Measurements from ENCODE around the gene BEND4. TPM values are rescaled to one million over a fixed set of nuclear protein-coding genes. Genes with fewer than 3 reads are reported as not detected.

BEND4 gene
- total RNA-seq, 1 donor from 2014 or later: 0.21 TPM

DNA sequence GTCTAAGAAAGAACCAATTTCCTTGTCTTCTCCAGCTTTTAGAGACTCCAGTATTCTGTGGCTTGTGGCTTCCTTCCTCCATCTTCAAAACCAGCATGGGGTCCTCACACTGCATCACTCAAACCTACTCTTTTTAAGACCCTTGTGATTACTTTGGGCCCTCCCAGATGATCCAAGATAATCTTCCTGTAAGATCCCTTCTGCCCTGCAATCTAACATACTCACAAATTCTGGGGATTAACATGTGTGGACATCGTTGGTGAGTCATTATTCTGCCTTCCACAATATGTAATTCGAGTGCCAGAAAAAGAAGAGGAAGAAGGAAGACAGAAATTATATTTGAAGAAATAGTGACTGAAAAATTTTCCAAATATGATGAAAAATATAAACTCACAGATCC is 47.9 kb downstream of the BEND4 start:
- DNase-seq: no peak

GRCh38 chr4:42101446-42101975 is 50.9 kb downstream of the BEND4 start:
- no peak for DNase-seq

DNA sequence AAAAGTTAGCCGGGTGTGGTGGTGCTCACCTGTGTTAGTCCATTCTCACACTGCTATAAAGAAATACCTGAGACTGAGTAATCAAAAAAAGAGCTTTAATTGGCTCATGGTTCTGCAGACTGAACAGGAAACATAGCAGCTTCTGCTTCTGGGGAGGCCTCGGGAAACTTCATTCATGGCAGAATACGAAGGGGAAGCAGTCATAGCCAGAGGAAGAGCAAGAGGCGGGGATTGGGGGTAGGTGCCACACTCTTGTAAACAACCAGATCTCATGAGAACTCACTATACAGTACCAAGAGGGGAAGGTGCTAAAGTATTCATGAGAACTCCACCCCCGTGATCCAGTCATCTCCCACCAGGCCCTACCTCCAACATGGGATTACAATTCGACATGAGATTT is 64.1 kb downstream of the BEND4 start:
- no peak for DNase-seq

DNA sequence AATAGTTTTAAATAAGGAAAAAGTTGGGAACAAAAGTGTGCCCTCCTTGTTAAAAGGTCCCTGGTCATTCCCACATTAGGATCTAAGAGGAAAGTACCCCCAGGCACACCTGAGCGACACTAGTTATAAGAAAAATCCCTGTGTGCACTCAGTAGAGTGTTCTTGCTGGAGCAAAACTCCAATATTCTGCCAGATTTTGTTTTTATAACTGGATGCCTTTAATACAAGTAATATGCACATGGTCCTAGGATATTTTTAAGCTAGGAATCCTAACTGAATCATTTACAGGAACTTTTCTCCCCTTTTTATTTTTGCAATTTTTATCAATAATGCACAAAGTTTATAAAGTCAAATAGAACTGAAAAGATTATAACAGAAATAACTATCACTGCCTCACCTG is 68.6 kb downstream of the BEND4 start:
- DNase-seq: no peak

- no peak for DNase-seq
Measured at GRCh38 chr4:42080306-42080705, 72.1 kb downstream of the BEND4 start.

DNA sequence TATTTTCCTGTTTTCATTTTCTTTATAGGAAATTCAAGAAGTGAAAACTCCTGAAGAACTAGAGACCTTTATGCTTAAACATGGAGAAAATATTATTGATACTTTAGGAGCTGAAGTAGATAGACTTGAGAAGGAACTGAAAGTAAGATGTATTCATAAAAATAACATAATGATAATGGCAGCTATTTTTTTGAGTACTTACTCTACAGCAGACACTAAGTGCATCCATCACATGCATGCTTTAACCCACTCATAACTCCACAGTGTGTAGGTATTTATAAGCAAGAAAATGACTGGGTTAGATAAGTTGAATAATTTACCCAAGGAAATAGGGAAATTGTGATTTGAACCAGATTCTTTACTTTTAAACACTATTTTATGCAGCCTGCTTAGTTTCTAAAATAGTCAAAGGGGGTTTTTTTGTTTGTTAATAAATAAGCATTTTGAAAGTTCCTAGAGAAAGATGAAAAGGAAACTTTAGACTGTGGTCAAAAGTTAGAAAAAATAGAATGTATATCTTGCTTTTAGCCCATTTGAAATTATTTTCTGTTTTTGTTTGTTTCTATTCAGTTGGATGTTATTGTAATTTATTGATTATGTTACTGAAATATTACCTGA is 74.2 kb downstream of the BEND4 start:
- DNase-seq: no peak

DNA sequence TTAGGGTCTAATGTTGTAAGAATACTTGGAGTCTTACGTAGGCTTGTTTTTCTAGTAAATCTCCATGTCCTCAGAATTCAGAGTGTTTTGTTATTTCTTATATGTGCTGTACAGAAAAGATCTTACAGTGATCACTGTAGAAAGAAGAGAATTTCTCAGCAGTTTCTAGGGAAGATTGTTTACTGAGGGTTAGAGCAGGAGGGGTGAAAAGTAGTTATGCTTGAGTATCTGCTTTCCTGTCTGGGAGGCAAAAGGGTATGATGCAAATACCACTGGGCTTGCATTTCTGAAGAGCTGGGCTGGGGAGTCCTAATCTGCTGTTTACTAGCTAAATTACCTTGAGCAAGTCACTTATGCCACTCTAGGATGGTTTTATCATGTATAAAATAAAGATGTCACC is 78.2 kb downstream of the BEND4 start:
- no peak for DNase-seq

DNA sequence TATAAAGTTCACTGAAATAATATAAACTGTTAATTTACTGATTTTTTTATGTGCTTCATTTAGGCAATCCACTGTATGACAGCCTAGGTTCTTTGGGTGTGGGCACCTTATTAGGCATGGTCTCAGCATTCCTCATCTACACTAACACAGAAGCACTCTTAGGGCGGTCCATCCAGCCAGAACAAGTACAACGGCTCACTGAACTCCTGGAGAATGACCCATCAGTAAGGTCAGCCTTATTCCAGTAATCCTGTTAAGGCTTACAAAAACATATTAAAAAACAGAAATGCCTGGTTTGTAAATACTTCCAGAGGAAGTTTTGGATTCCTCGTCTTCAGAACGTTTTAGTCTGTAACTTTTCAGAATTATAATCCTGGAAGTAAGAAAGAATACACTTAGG is 82.0 kb downstream of the BEND4 start:
- no peak for DNase-seq

DNA sequence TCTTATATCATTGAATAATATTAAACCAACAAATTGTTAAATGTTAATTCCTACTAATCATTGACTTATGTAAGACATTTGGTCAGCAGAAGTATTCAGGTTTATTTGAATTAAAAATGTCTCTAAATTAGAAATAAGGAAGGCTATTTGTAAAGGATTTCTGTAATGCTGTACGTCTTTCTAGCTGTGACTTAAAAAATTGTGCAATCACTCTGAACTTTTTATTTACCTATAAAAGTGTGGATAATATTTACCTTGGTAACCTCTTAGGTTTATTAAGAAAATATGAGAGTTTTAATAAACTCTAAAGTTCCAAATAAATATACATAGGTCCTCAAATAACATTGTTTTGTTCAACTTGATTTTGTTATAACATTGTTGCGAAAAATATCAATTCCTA is 85.2 kb downstream of the BEND4 start:
- DNase-seq: no peak

DNA sequence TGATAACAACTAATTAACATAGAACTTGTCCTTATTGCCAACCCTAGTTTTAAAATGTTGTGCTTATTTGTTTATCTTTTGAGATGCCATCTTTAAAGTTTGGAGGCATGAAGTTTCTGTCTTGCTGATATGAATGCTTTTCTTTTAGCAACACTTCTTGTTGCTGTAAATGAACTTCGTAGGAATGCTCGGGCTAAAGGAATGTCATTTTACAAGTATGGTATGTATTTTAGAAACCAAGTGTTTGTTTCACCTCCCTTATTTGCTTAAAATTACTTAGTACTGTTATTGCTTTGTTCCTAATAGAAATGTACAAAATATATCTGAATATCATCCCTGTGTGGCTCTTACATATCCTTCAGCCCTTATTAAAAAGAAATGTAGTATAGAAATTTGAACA is 86.1 kb downstream of the BEND4 start:
- no peak for DNase-seq

Other genes starting within 250 kb of the BEND4 start
- 38.2 TPM for gene TMEM33, start 217.2 kb downstream of the BEND4 start, total RNA-seq
- not detected for gene DCAF4L1, start 170.9 kb downstream of the BEND4 start, total RNA-seq
- 82.2 TPM for gene SLC30A9, start 162.1 kb downstream of the BEND4 start, total RNA-seq
- 0.62 TPM for gene SHISA3, start 244.8 kb upstream of the BEND4 start, total RNA-seq

All from tongue (tissue), 2 donors.